H1 (cell line): Measurements from ENCODE around the gene TRMT10A. TPM values are rescaled to one million over a fixed set of nuclear protein-coding genes. Genes with fewer than 3 reads are reported as not detected.

Source experiments
- CTCF ChIA-PET: fragments of 300-600 bp; sonication (Branson Sonifier 250); formaldehyde crosslinking; loops from one replicate; lab custom pipeline; 2021; ENCODE audit not compliant: partially characterized antibody; lab: Charles Lee
- POLR2A ChIA-PET: fragments of 300-600 bp; sonication (Branson Sonifier 250); formaldehyde crosslinking; loops from one replicate; lab custom pipeline; 2021; ENCODE audit warnings: inconsistent platforms; ENCODE audit not compliant: partially characterized antibody; lab: Charles Lee
- DNase-seq, 2 experiments: peaks; one replicate each; pipeline versions ENCODE4 v3.0.0 to v3.0.0-alpha.2; 2010 to 2022; ENCODE audit warnings: low spot score in 2 of 2, low read depth in 1 of 2, mixed read lengths in 1 of 2
- FAIRE-seq: peaks from 2 replicates; lab custom pipeline; 2011; peaks lifted over from hg19 to GRCh38; lab: Jason Lieb, UNC
- H2AFZ ChIP-seq: 2 replicates; pipeline ENCODE4 v1.8.1; 2012; ENCODE audit warnings: low read length, inconsistent platforms
- H2AK5ac ChIP-seq: 2 replicates; pipeline ENCODE4 v1.6.1; 2013; ENCODE audit warnings: low read depth, low read length
- H2BK120ac ChIP-seq: replicated peaks from 2 replicates; pipeline ENCODE3; 2013; ENCODE audit warnings: low read depth, low read length, inconsistent platforms
- H2BK12ac ChIP-seq: 2 replicates; pipeline ENCODE4 v1.6.1; 2013; ENCODE audit warnings: low read depth, low read length
- H2BK15ac ChIP-seq: 2 replicates; pipeline ENCODE4 v1.6.1; 2013; ENCODE audit warnings: low read length
- H2BK20ac ChIP-seq: 2 replicates; pipeline ENCODE4 v1.6.1; 2013; ENCODE audit warnings: low read length
- H2BK5ac ChIP-seq: 2 replicates; pipeline ENCODE4 v1.6.1; 2013; ENCODE audit warnings: low read depth, low read length
- H3K14ac ChIP-seq: 2 replicates; pipeline ENCODE4 v1.6.1; 2013; ENCODE audit warnings: inconsistent platforms; ENCODE audit not compliant: insufficient read length
- H3K18ac ChIP-seq: 2 replicates; pipeline ENCODE4 v1.6.1; 2013; ENCODE audit warnings: low read length; ENCODE audit errors: extremely low read depth
- H3K23ac ChIP-seq: 2 replicates; pipeline ENCODE4 v1.6.1; 2013; ENCODE audit warnings: inconsistent platforms; ENCODE audit not compliant: insufficient read length
- H3K23me2 ChIP-seq: 2 replicates; pipeline ENCODE4 v1.6.1; 2013; ENCODE audit warnings: low read depth, low read length
- H3K27ac ChIP-seq: 2 replicates; pipeline ENCODE4 v1.6.1; 2011; ENCODE audit warnings: low read depth, low read length, inconsistent platforms
- H3K27me3 ChIP-seq, 4 experiments: replicated peaks in 1 of 4; 1 replicate in 1 of 4; 2 replicates in 3 of 4; pipeline versions ENCODE4 v1.6.1 to v1.8.1; 2011 to 2013; ENCODE audit warnings: low read length in 3 of 4, mild to moderate bottlenecking in 3 of 4, inconsistent platforms in 2 of 4, mixed read lengths in 2 of 4, moderate library complexity in 1 of 4; ENCODE audit not compliant: control insufficient read depth in 3 of 4, insufficient read depth in 3 of 4; ENCODE audit errors: extremely low read depth in 1 of 4
- H3K36me3 ChIP-seq, 4 experiments: 2 replicates each; pipeline versions ENCODE4 v1.6.1 to v1.8.1; 2011 to 2013; ENCODE audit warnings: mild to moderate bottlenecking in 4 of 4, low read length in 3 of 4, moderate library complexity in 2 of 4, control low read depth in 1 of 4, inconsistent platforms in 1 of 4; ENCODE audit not compliant: insufficient read depth in 4 of 4, control insufficient read depth in 2 of 4
- H3K4ac ChIP-seq: replicated peaks from 2 replicates; pipeline ENCODE3; 2013; ENCODE audit warnings: low read length, low read depth, mixed read lengths, inconsistent platforms; ENCODE audit not compliant: insufficient read length
- H3K4me1 ChIP-seq, 4 experiments: replicated peaks in 1 of 4; 1 replicate in 1 of 4; 2 replicates in 3 of 4; pipeline versions ENCODE4 v1.6.1 to v1.8.1; 2011 to 2013; ENCODE audit warnings: low read length in 3 of 4, inconsistent platforms in 2 of 4, mixed read lengths in 1 of 4; ENCODE audit not compliant: insufficient read depth in 4 of 4, control insufficient read depth in 3 of 4
- H3K4me2 ChIP-seq, 2 experiments: 2 replicates each; pipeline versions ENCODE4 v1.6.1 to v1.8.1; 2011 to 2013; ENCODE audit warnings: low read depth in 2 of 2, low read length in 2 of 2, control low read depth in 1 of 2, inconsistent platforms in 1 of 2, mild to moderate bottlenecking in 1 of 2; ENCODE audit not compliant: insufficient read depth in 1 of 2
- H3K4me3 ChIP-seq, 4 experiments: fragments of 200-600, 300-600 bp in 1 of 4; sonication (generic), shearing (Covaris generic), sonication (Bioruptor Twin) in 1 of 4; 2 replicates each; pipeline versions ENCODE4 v1.5.1 to v1.8.1; 2011 to 2016; ENCODE audit warnings: low read length in 4 of 4, low read depth in 3 of 4, control low read depth in 2 of 4, inconsistent platforms in 2 of 4, mild to moderate bottlenecking in 2 of 4, mixed read lengths in 1 of 4, moderate library complexity in 1 of 4; ENCODE audit not compliant: insufficient read depth in 2 of 4; ENCODE audit errors: extremely low read depth in 1 of 4
- H3K56ac ChIP-seq: replicated peaks from 2 replicates; pipeline ENCODE3; 2013; ENCODE audit warnings: low read depth, mild to moderate bottlenecking, mixed read lengths, low read length, inconsistent platforms; ENCODE audit not compliant: insufficient read length
- H3K79me1 ChIP-seq: 2 replicates; pipeline ENCODE4 v1.6.1; 2013; ENCODE audit warnings: low read depth, low read length, control low read depth
- H3K79me2 ChIP-seq, 2 experiments: 2 replicates each; pipeline versions ENCODE4 v1.6.1 to v1.8.1; 2012 to 2013; ENCODE audit warnings: low read length in 2 of 2, mild to moderate bottlenecking in 2 of 2, inconsistent platforms in 1 of 2; ENCODE audit not compliant: insufficient read depth in 2 of 2, control insufficient read depth in 1 of 2
- H3K9ac ChIP-seq, 4 experiments: replicated peaks in 1 of 4; 1 replicate in 1 of 4; 2 replicates in 3 of 4; pipeline versions ENCODE4 v1.6.1 to v1.8.1; 2011 to 2013; ENCODE audit warnings: low read depth in 3 of 4, low read length in 3 of 4, control low read depth in 2 of 4, mild to moderate bottlenecking in 2 of 4, moderate library complexity in 2 of 4, inconsistent platforms in 1 of 4; ENCODE audit errors: extremely low read depth in 1 of 4
- H3K9me3 ChIP-seq, 2 experiments: 2 replicates each; pipeline versions ENCODE4 v1.6.1 to v1.8.1; 2012 to 2013; ENCODE audit warnings: mild to moderate bottlenecking in 2 of 2, moderate library complexity in 2 of 2, control low read depth in 1 of 2, inconsistent platforms in 1 of 2, low read depth in 1 of 2, low read length in 1 of 2, mixed read lengths in 1 of 2; ENCODE audit not compliant: insufficient read depth in 2 of 2
- H4K20me1 ChIP-seq, 2 experiments: replicated peaks in 1 of 2; 2 replicates each; pipeline versions ENCODE3 to v1.8.1; 2011 to 2013; ENCODE audit warnings: inconsistent platforms in 2 of 2, low read length in 2 of 2, mild to moderate bottlenecking in 1 of 2; ENCODE audit not compliant: insufficient read depth in 2 of 2, control insufficient read depth in 1 of 2
- H4K5ac ChIP-seq: 2 replicates; pipeline ENCODE4 v1.6.1; 2013; ENCODE audit warnings: low read length, low read depth, mixed read lengths, inconsistent platforms; ENCODE audit not compliant: insufficient read length
- H4K8ac ChIP-seq: 2 replicates; pipeline ENCODE4 v1.8.0; 2013; ENCODE audit warnings: mild to moderate bottlenecking, moderate library complexity, low read length, inconsistent platforms; ENCODE audit not compliant: insufficient read depth; ENCODE audit errors: extremely low read depth
- H4K91ac ChIP-seq: replicated peaks from 2 replicates; pipeline ENCODE3; 2013; ENCODE audit warnings: low read length, mixed read lengths, inconsistent platforms; ENCODE audit not compliant: insufficient read length
- ASH2L ChIP-seq: fragments of 200-600, 300-600 bp; sonication (generic); IDR thresholded peaks from one replicate; pipeline ENCODE4 v1.7.1; 2017; ENCODE audit warnings: low read length
- BCL11A ChIP-seq, 2 experiments: IDR thresholded peaks; one replicate each; pipeline ENCODE4 v1.6.1; 2011; ENCODE audit warnings: low read depth in 2 of 2, low read length in 2 of 2, mild to moderate bottlenecking in 2 of 2
- CTBP2 ChIP-seq: IDR thresholded peaks from 2 replicates; pipeline ENCODE4 v1.7.0; 2011; ENCODE audit warnings: borderline replicate concordance, mild to moderate bottlenecking, moderate library complexity, mixed read lengths, low read length; ENCODE audit not compliant: insufficient read depth, insufficient read length
- EZH2 ChIP-seq: fragments of 200-600 bp; sonication (generic); IDR thresholded peaks from 2 replicates; pipeline ENCODE4 v1.7.1; 2012; ENCODE audit warnings: low read depth, mild to moderate bottlenecking, moderate library complexity, low read length, inconsistent platforms; ENCODE audit not compliant: severe bottlenecking
- GABPA ChIP-seq: IDR thresholded peaks from 2 replicates; pipeline ENCODE4 v1.6.1; 2011; ENCODE audit warnings: mild to moderate bottlenecking, low read length, moderate library complexity, borderline replicate concordance; ENCODE audit not compliant: insufficient read depth
- HDAC2 ChIP-seq, 2 experiments: fragments of 300-600 bp in 1 of 2; sonication (generic) in 1 of 2; IDR thresholded peaks; 2 replicates each; pipeline ENCODE4 v1.6.1; 2011 to 2012; ENCODE audit warnings: low read depth in 2 of 2, low read length in 2 of 2, mild to moderate bottlenecking in 2 of 2, moderate library complexity in 2 of 2, borderline replicate concordance in 1 of 2, inconsistent platforms in 1 of 2
- HDAC6 ChIP-seq: IDR thresholded peaks from one replicate; pipeline ENCODE4 v1.7.1; 2012; ENCODE audit warnings: low read depth, mild to moderate bottlenecking, inconsistent platforms, low read length, moderate library complexity
- JUND ChIP-seq: IDR thresholded peaks from 2 replicates; pipeline ENCODE4 v1.6.1; 2011; ENCODE audit warnings: mild to moderate bottlenecking, improper control_type of control experiment, low read length
- NRF1 ChIP-seq: IDR thresholded peaks from 2 replicates; pipeline ENCODE4 v1.6.1; 2011; ENCODE audit warnings: mild to moderate bottlenecking, low read depth, low read length, improper control_type of control experiment
- PHF8 ChIP-seq: fragments of 200-600 bp; sonication (generic); conservative IDR thresholded peaks from 2 replicates; pipeline ENCODE4 v1.7.1; 2012; ENCODE audit warnings: low read depth, mild to moderate bottlenecking, inconsistent platforms, low read length, moderate library complexity
- RXRA ChIP-seq: IDR thresholded peaks from 2 replicates; pipeline ENCODE4 v1.6.1; 2011; ENCODE audit warnings: low read depth, mild to moderate bottlenecking, low read length, moderate library complexity; ENCODE audit not compliant: insufficient read depth
- SUZ12 ChIP-seq: fragments of 200-600 bp; sonication (generic); IDR thresholded peaks from 2 replicates; pipeline ENCODE4 v1.6.1; 2012; ENCODE audit warnings: mild to moderate bottlenecking, inconsistent platforms, low read length, moderate library complexity, mixed read lengths
- ZNF274 ChIP-seq: IDR thresholded peaks from 2 replicates; pipeline ENCODE4 v1.7.0; 2012; ENCODE audit warnings: low read length, borderline replicate concordance; ENCODE audit errors: extremely low read depth
- WGBS, 2 experiments: shearing (Covaris generic) in 1 of 2; methylation state at CpG; one replicate each; pipeline versions ENCODE4 v1.1.6 to v1.1.7; 2013 to 2015; ENCODE audit warnings: low lambda C conversion rate in 2 of 2, mixed read lengths in 2 of 2, inconsistent platforms in 1 of 2, low coverage in 1 of 2, missing lambda C conversion rate in 1 of 2; ENCODE audit not compliant: insufficient replicate concordance in 2 of 2, insufficient coverage in 1 of 2, insufficient read length in 1 of 2; ENCODE audit errors: extremely low coverage in 1 of 2, missing lambda C conversion rate in 1 of 2; 5-methylcytosine and 5-hydroxymethylcytosine counted together
- polyA plus RNA-seq, 7 experiments: library from polyadenylated mRNA; depleted of rRNA in 3 of 7; stranded (reverse) in 5 of 7; unstranded in 2 of 7; fragments of >200 nt in 5 of 7; fragments of 200-250 nt in 2 of 7; gene quantifications; 1 replicate in 5 of 7; 2 replicates in 1 of 7; 4 replicates in 1 of 7; pipeline versions ENCODE4 v1.2.1 to v1.2.3, GENCODE V29; 2011 to 2013; ENCODE audit warnings: missing spikeins in 2 of 7, mixed read lengths in 2 of 7
- total RNA-seq: library from RNA; stranded (reverse); fragmentation: NEBNext Ultra II Directional; extraction: Animal tissue kit (Norgen Biotek cat#: 25700); gene quantifications from 2 replicates; pipeline ENCODE4 v1.2.1, GENCODE V29; 2021

TRMT10A gene
- total and polyA plus RNA-seq, 2 of the 8 experiments (the other 6 are each of a cell fraction or from before 2014, with no cell fraction given): 1.5 to 3.8 TPM

DNA sequence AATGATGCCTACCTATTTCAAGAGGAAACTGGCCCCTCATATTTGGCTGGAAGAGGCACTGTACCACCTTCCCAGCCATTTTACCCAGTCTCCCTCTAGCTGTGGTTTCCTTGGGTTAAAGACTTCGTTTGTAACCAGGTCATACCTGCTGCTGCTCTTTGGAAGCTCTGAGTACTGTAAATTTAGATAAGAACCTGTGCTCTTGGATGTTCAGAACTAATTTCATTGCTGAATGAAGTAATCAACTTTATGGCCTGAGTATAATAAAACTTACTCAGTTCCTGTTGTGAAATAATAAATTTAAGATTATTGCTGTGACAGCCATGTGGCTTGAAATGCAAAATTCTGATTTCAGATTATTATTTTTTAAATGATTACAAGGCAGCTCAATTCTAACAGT, 23.0 kb upstream of the TRMT10A start:
- no peak overlapping the region for H3K18ac ChIP-seq
- no peak for DNase-seq
- no peak overlapping the region for H2BK120ac ChIP-seq
- no peaks in the 10 kb centered on the region for H3K27me3 ChIP-seq
- H4K91ac ChIP-seq: no peak overlapping the region
- ChIA-PET CTCF (interaction anchor here (1.2 kb wide), 1 partner anchor 46 kb away, joined by 3 read pairs; no protein-coding TSS in a partner anchor), POLR2A (no interaction called here)
- no peak overlapping the region for H3K4me2 ChIP-seq
- no peak overlapping the region for H2BK15ac ChIP-seq
- no peak overlapping the region for H3K23ac ChIP-seq
- H3K56ac ChIP-seq: no peak overlapping the region
- no peak overlapping the region for H2AFZ ChIP-seq
- H3K4ac ChIP-seq: no peak overlapping the region
- no peaks in the 10 kb centered on the region for H3K9me3 ChIP-seq
- no peak overlapping the region for H2BK5ac ChIP-seq
- no peak overlapping the region for H4K5ac ChIP-seq
- H3K4me1 ChIP-seq: no peaks in the 10 kb centered on the region
- WGBS, 2 experiments: 65% methylated on average over 1 of the region's 1 CpG; no CpG with 5 or more reads in 1 of the 2 experiments
- H3K4me3 ChIP-seq: no peak overlapping the region
- no peak overlapping the region for H3K14ac ChIP-seq
- no peak overlapping the region for H3K9ac ChIP-seq
- no peaks in the 10 kb centered on the region; the same call in 1 of the 2 replicates for H3K23me2 ChIP-seq
- H2BK12ac ChIP-seq: no peak overlapping the region
- no peak overlapping the region for H2AK5ac ChIP-seq
- H3K79me2 ChIP-seq: no peaks in the 10 kb centered on the region
- no peak overlapping the region for H3K27ac ChIP-seq
- no peaks in the 10 kb centered on the region for H4K20me1 ChIP-seq
- FAIRE-seq: no peak
- TF ChIP-seq PHF8: no peak
- no peak for TF ChIP-seq NRF1
- no peak for TF ChIP-seq HDAC2 (IDR thresholded peaks at IDR 0.05; ENCODE audit: borderline replicate concordance in 1 of 2, low read depth in 2 of 2, low read length in 2 of 2)
- no peak for TF ChIP-seq GABPA
- TF ChIP-seq SUZ12: no peak
- TF ChIP-seq CTBP2: no peak
- TF ChIP-seq ASH2L: no peak
- no peak for TF ChIP-seq EZH2
- no peak for TF ChIP-seq RXRA
- no peak for TF ChIP-seq ZNF274
- no peak for TF ChIP-seq JUND
- no peak for TF ChIP-seq BCL11A (IDR thresholded peaks at IDR 0.05; ENCODE audit: low read depth in 2 of 2, low read length in 2 of 2)
- TF ChIP-seq HDAC6: no peak
- no peaks in the 10 kb centered on the region for H3K79me1 ChIP-seq
- H2BK20ac ChIP-seq: no peak overlapping the region
- no peaks in the 10 kb centered on the region for H3K36me3 ChIP-seq
- no peak overlapping the region for H4K8ac ChIP-seq
